Lower leg skin (tissue), 3 donors: ENCODE data around the gene KREMEN1.

ENCODE experiments used
- POLR2A ChIP-seq, 2 donors: fragments of 450-650 bp; IDR thresholded peaks; one replicate each; pipeline ENCODE4 v1.6.1; 2016 to 2017; ENCODE audit warnings: antibody characterized with exemption in 2 of 2, mild to moderate bottlenecking in 1 of 2, moderate library complexity in 1 of 2
- TF ChIP-seq, protein P1 (sequence below), 3 donors: fragments of 450-650 bp; IDR thresholded peaks; one replicate each; pipeline ENCODE4 v1.5.1; 2016; ENCODE audit warnings: antibody characterized with exemption in 3 of 3, mild to moderate bottlenecking in 3 of 3, moderate library complexity in 2 of 3

DNA sequence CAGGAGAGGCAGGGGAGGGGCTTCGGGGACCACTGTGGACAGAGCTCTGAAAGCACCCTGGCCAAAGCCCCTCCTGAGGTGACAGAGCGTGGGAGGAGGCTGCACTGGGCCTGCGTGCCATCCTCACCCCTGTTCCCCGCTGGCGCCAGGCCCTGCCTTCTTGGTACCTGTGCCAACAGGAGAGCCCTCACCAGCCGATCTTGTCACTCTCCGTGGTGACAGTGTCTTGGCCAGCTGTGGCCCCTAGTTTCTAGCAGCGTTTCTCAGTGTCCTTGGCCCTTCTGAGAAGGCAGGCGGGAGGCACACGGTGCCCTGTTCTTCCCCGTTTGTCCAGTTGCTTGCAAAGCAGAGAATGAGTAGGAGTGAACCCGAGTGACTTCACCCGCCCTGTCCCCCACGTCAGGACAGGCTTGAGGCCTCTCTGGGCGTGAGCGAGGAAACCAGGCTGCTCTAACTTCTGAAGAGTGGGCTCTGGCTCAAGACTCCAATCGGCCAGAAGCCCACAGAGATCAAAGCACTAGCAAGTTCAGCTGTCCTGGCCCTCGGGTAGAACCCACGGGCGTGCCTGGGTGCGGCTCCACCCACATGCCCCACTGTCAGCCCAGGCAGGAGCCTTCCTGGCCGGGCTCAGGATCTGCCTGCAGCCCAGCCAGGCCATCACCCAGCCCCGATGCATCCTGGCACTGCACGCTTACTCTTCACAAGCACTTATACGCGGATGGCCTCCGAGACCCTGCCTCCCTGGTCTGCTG is 72.7 kb downstream of the KREMEN1 start:
- TF ChIP-seq, protein P1, sequence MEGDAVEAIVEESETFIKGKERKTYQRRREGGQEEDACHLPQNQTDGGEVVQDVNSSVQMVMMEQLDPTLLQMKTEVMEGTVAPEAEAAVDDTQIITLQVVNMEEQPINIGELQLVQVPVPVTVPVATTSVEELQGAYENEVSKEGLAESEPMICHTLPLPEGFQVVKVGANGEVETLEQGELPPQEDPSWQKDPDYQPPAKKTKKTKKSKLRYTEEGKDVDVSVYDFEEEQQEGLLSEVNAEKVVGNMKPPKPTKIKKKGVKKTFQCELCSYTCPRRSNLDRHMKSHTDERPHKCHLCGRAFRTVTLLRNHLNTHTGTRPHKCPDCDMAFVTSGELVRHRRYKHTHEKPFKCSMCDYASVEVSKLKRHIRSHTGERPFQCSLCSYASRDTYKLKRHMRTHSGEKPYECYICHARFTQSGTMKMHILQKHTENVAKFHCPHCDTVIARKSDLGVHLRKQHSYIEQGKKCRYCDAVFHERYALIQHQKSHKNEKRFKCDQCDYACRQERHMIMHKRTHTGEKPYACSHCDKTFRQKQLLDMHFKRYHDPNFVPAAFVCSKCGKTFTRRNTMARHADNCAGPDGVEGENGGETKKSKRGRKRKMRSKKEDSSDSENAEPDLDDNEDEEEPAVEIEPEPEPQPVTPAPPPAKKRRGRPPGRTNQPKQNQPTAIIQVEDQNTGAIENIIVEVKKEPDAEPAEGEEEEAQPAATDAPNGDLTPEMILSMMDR (IDR thresholded peaks at IDR 0.05): no peak
- TF ChIP-seq POLR2A (IDR thresholded peaks at IDR 0.05): no peak
